Mesothelial cell of epicardium (in vitro differentiated cells): ENCODE data around the gene ABCD3. TPM values are rescaled to one million over a fixed set of nuclear protein-coding genes. Genes with fewer than 3 reads are reported as not detected.
A peak's percentile ranks its signal among the peaks of the same experiment; 100 is the strongest.

ENCODE experiments used
- DNase-seq, 2 experiments: peaks; one replicate each; pipeline ENCODE4 v3.0.0; 2021; ENCODE audit warnings: low spot score in 2 of 2; ENCODE audit not compliant: unreplicated experiment in 2 of 2
- H3K27ac Mint-ChIP-seq: 2 replicates; pipeline ENCODE4 v1.8.0; 2021; ENCODE audit warnings: mixed read lengths
- H3K27me3 Mint-ChIP-seq: 2 replicates; pipeline ENCODE4 v1.8.0; 2021; ENCODE audit warnings: low read depth, mixed read lengths
- H3K36me3 Mint-ChIP-seq: 2 replicates; pipeline ENCODE4 v1.8.0; 2021; ENCODE audit warnings: mixed read lengths
- H3K4me1 Mint-ChIP-seq: 2 replicates; pipeline ENCODE4 v1.8.0; 2021; ENCODE audit warnings: mixed read lengths
- H3K4me3 Mint-ChIP-seq: 2 replicates; pipeline ENCODE4 v1.8.0; 2021; ENCODE audit warnings: mild to moderate bottlenecking, moderate library complexity, mixed read lengths
- H3K9me3 Mint-ChIP-seq: 2 replicates; pipeline ENCODE4 v1.8.0; 2021; ENCODE audit warnings: mixed read lengths
- total RNA-seq: library from RNA; stranded (reverse); gene quantifications from 3 replicates; pipeline ENCODE4 v1.2.1, GENCODE V29; 2021
- TF ChIP-seq, protein P1 (sequence below): fragments of 200-600 bp; sonication (generic); IDR thresholded peaks from one replicate; pipeline ENCODE4 v1.5.0; 2021; ENCODE audit warnings: antibody characterized with exemption; ENCODE audit not compliant: unreplicated experiment

The ABCD3 gene
- total RNA-seq, 1 donor from 2014 or later = 38.2 TPM

DNA sequence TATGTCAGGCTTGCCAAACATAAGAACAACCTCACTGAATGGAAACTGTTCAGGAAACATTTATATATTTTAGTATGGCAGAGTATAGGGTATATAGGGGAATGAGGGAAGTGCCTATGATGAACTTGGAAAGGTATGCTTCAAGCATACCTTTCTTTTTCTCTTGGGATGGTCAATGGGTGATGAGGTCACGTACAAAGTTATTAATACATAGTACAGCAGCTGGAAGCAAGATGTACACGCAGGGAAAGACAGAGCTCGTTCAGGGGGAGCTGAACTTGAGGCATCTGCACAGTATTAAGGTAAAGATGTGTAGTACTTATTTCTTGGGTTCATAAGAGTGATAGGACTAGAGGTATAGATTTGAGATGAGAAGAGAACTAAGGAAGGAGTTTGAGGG lies 61.5 kb downstream of the ABCD3 start:
- no peaks in the 10 kb centered on the region for H3K27me3 Mint-ChIP-seq
- H3K27ac Mint-ChIP-seq = peak overlapping the region; percentile 0
- DNase-seq = no peak
- no peaks in the 10 kb centered on the region for H3K4me1 Mint-ChIP-seq
- no peak overlapping the region for H3K4me3 Mint-ChIP-seq
- H3K9me3 Mint-ChIP-seq = no peaks in the 10 kb centered on the region
- peaks cover 17% of the 10 kb centered on the region for H3K36me3 Mint-ChIP-seq
- TF ChIP-seq, protein P1, sequence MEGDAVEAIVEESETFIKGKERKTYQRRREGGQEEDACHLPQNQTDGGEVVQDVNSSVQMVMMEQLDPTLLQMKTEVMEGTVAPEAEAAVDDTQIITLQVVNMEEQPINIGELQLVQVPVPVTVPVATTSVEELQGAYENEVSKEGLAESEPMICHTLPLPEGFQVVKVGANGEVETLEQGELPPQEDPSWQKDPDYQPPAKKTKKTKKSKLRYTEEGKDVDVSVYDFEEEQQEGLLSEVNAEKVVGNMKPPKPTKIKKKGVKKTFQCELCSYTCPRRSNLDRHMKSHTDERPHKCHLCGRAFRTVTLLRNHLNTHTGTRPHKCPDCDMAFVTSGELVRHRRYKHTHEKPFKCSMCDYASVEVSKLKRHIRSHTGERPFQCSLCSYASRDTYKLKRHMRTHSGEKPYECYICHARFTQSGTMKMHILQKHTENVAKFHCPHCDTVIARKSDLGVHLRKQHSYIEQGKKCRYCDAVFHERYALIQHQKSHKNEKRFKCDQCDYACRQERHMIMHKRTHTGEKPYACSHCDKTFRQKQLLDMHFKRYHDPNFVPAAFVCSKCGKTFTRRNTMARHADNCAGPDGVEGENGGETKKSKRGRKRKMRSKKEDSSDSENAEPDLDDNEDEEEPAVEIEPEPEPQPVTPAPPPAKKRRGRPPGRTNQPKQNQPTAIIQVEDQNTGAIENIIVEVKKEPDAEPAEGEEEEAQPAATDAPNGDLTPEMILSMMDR = no peak

DNA sequence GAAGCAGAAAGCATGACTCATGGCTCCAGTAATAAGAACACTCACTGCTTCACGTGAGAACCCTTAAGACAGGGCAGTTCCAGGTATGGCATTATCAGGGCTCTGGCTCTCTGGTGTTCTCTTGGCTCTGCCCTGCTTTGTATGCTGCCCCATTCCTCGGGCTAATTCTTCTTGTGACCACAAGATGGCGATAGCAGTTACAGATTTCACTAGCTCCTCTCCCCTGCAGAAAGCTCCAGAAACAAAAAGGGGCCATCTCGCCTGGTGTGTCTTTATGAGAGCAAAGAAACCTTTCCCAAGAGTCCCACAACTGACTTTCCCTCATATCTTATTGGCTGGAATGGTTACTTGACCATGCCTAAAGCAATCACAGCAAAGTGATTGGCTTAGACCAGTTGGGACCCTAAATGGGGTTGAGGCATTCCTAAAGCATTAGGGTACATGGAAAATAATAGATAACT lies 63.3 kb downstream of the ABCD3 start:
- H3K4me1 Mint-ChIP-seq = no peaks in the 10 kb centered on the region
- no peak overlapping the region for H3K27ac Mint-ChIP-seq
- H3K36me3 Mint-ChIP-seq = peaks cover 14% of the 10 kb centered on the region
- no peaks in the 10 kb centered on the region for H3K27me3 Mint-ChIP-seq
- H3K9me3 Mint-ChIP-seq = no peaks in the 10 kb centered on the region
- TF ChIP-seq, protein P1 = peak; percentile 66
- H3K4me3 Mint-ChIP-seq = no peak overlapping the region
- DNase-seq = peak in 1 of 2 experiments; percentile 42

DNA sequence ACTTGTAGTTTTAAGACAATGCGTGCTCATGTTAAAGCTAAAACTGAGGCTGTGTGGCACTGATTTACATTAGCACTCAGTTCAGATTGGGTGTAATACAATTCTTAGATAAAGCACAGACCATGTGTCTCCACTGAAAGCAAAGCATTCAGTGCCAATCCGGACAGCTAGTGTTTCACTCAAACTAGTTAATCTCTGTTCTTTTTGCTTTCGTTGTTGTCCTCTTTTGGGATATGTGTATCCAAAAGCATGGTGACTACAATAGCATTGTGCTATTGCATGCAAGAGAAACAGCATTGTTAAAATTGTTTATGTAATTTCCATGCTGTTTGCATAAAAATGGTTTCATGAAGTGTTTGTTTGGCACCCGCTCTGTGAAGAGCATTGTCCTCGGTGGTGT lies 68.8 kb downstream of the ABCD3 start:
- TF ChIP-seq, protein P1 = no peak
- no peaks in the 10 kb centered on the region for H3K9me3 Mint-ChIP-seq
- H3K27ac Mint-ChIP-seq = no peak overlapping the region
- H3K4me3 Mint-ChIP-seq = no peak overlapping the region
- no peaks in the 10 kb centered on the region for H3K27me3 Mint-ChIP-seq
- peaks cover 35% of the 10 kb centered on the region for H3K36me3 Mint-ChIP-seq
- no peak for DNase-seq
- no peaks in the 10 kb centered on the region for H3K4me1 Mint-ChIP-seq

DNA sequence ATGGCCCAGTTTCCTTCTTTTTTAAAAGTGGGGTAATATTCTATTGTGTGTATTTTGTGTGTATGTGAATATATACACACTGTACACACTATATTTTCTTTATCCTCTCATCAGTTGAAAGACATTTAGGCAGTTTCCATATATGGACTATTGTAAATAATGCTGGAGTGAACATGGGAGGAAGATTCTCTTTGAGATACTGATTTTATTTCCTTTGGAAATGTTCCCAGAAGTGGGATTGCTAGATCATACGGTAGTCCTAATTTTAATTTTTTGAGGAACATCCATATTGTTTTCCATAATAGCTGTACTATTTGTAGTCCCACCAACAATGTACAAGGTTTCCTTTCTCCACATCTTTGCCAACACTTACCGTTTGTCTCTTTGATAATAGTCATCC lies 72.4 kb downstream of the ABCD3 start:
- Mint-ChIP-seq H3K36me3 (peaks cover 38% of the 10 kb centered on the region), H3K27ac (no peak overlapping the region), H3K9me3 (no peaks in the 10 kb centered on the region), H3K4me3 (no peak overlapping the region), H3K27me3 (no peaks in the 10 kb centered on the region), H3K4me1 (no peaks in the 10 kb centered on the region)
- DNase-seq = no peak
- TF ChIP-seq, protein P1 = no peak

DNA sequence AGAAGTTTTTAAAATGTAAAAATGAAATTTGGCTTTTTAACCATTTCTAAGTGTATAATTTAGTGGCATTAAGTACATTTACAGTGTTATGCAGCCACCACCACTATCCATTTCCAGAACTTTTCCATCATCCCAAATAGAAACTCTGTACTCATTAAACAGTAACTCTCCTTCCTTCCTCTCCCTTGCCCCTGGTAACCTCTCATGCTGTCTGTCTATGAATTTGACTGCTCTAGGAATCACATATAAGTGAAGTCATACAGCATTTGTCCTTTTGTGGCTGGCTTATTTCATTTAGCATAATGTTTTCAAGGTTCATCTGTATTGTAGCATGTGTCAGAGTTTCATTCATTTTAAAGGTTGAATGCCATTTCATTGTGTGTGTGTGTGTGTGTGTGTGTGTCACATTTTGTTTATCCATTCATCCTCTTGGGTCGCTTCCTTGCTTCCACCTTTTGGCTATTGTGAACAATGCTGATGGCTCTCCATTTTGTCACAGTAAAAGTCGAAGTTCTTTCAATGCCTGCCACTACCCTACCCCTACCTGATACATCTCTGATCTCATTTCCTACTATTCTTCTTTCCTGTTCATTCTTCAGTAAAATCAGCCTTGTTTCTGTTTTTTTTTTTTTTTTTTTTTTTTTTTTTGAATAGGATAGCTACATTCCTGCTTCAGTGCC lies 78.0 kb downstream of the ABCD3 start:
- TF ChIP-seq, protein P1 = no peak
- H3K27ac Mint-ChIP-seq = no peak overlapping the region
- H3K4me1 Mint-ChIP-seq = no peaks in the 10 kb centered on the region
- H3K4me3 Mint-ChIP-seq = no peak overlapping the region
- peaks cover 3% of the 10 kb centered on the region for H3K9me3 Mint-ChIP-seq
- H3K36me3 Mint-ChIP-seq = peaks cover 45% of the 10 kb centered on the region
- no peak for DNase-seq
- no peaks in the 10 kb centered on the region for H3K27me3 Mint-ChIP-seq
